HG02981 (cell line): ENCODE results near the gene REXO1.

Source experiments
- ATAC-seq: cut with Tn5 transposase; IDR thresholded peaks from one replicate; pipeline ENCODE4 v1.9.1; 2021; ENCODE audit warnings: mild to moderate bottlenecking, moderate library complexity; ENCODE audit not compliant: unreplicated experiment

The REXO1 gene

DNA sequence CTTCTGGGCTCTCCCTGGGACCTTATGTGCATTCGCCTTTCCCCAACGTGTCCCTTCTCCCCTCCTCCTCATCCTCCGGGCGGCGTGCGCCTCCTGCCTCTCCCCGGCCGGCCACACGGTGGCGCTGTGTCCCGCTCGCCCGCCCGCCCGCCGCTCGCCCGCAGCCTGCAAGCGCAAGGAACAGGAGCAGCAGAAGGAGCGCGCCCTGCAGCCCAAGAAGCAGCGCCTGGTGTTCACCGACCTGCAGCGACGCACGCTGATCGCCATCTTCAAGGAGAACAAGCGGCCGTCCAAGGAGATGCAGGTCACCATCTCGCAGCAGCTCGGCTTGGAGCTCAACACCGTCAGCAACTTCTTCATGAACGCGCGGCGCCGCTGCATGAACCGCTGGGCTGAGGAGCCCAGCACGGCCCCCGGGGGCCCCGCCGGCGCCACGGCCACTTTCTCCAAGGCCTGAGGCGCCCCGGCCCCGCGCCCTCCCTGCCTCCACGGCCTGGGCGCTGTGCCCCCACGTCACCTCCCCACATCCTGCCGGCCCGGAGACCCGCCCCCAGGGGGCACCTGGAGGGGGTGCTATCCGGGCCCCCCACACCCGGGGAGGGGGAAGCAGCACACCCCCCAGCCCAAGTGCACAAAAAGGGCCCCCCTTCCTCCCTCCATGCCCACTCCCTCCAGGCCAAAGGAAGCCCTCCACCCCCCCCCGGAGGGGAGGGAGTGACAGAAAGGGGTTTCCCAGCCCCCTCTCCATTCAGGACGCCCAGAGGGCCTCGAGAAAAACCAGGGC lies 73.1 kb downstream of the REXO1 start:
- ATAC-seq = no peak

DNA sequence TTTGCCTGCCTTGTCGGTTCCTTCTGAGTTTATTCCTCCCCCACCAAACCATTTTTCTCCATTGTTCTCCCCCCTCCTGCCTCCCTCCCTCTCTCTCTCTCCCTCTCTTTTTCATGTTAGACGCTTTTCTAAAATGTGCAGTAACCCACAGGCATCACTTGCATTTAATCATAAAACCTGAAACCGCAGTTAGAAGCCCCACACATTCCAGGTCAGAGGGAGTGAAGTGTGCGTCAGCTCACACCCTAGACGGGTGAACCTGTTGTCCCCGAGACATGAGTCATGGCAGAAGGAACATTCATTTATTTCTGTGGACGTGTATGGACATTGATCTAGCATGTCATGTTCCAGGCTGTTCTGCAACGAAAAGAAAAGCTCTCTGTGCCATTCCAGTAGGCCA lies 75.1 kb downstream of the REXO1 start:
- no peak for ATAC-seq

DNA sequence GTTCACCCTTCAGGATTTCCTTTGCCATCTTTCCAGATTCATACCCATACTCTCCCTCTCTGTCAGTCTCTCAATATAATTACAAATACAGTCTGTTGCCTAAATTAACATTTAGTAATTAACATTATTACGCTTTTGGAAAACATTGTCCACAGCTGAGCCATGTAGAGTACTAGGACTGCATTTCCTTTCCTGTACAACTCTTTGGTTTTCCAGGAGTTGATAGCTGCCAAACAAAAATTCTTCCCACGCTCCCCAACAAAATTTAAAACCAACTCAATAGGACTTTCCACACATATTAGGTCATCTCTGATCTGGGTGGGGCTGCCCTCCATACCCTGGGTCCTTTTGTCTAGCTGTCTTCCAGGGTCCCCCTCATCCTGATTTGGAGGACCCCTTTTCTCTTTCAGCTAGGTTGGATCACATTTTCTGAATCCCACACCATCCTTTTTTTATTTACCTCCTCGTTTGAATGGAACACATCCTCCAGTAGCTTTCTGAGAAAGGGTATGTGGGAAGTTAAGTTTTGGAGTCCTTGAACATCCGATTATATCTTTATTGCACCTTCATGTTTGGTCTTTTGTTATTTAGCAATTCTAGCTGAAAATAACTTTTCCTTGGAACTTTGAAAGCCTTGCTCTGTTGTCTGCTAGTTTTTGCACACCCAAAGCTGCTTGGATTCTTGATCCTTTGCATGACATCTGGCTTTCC lies 77.3 kb downstream of the REXO1 start:
- ATAC-seq = no peak

DNA sequence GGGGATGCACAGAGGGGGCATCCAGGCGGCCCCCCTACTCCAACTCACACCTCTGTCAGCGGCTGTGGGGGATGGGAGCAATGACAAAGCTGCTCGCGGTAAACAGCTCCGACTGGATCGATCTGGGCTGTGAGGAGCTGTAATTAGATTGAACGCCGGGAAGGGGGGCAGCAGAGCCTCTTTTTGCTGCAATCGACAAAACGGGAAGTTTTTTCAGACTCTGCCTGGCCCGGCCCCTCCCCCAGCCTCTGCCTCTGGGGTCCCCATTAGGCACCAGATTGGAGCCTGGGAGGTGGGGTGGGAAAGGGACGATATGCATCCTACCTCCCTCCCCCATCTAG lies 78.7 kb downstream of the REXO1 start:
- no peak for ATAC-seq

DNA sequence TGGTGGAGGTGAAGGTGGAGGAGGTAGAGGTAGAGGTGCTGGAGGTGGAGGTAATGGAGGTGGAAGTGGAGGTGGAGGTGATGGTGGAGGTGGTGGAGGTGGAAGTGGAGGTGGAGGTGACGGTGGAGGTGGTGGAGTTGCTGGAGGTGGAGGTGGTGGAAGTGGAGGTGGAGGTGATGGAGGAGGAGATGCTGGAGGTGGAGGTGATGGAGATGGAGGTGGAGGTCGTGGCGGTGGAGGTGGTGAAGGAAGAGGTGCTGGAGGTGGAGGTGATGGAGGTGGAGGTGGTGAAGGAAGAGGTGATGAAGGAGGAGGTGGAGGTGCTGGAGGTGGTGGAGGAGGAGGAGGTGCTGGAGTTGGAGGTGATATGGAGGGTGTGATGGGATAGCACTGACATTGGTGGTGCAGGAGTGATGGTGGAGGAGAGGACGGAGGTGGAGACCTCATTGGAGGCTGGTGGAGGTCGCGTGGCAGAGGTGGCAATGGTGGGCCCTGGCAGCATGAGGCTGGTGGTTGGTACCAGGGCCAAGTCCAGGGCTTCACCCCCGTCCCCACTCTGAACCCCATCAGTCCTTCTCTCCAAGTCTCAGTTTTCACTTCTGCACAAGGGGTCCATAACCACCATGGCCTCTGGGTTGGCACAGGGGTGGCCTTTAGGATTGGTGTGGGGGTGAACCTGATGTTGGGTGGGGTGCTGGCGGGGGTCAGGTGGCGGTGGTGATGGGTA lies 79.2 kb downstream of the REXO1 start:
- ATAC-seq = no peak

DNA sequence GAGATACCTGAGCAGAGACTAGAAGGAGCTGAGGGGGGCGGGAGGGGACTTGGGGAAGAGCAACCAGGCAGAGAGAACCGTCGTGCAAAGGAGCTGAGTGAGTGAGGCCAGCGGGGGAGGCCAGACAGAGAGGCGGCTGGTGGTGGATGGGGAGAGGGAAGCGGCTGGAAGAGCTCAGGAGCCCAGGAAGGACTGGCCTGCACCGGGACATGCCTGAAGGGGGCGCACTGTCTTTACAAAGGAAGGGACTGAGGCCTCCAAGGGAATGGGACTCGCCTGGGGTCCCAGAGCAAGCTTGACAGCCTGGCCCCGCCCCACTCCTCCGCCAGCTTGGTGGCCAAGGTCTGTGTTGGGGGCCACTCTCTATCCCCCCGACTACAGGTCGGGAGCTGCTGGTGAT lies 80.0 kb downstream of the REXO1 start:
- no peak for ATAC-seq

DNA sequence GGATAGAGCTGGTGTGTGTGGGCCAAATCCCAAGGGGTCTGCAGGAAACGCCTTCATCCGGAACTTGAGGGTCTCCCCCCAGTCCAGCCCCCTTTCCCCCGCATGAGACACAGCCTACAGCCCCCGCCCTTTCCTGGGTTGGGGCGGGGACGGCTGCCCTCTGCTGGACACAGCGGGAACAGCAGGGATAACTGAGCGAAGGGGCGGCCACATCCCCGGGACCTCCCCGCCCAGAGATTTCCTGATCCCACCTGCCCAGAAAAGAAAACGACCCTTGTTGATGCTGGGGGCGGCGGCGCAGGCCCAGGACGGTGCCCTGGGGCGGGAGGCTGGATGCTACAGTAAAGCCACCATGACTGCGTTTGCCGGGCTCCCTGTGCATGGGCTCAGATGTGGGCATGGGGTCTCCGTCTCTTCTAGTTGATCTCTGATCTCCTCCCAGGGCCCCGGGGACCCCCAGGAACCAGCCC lies 80.8 kb downstream of the REXO1 start:
- no peak for ATAC-seq

DNA sequence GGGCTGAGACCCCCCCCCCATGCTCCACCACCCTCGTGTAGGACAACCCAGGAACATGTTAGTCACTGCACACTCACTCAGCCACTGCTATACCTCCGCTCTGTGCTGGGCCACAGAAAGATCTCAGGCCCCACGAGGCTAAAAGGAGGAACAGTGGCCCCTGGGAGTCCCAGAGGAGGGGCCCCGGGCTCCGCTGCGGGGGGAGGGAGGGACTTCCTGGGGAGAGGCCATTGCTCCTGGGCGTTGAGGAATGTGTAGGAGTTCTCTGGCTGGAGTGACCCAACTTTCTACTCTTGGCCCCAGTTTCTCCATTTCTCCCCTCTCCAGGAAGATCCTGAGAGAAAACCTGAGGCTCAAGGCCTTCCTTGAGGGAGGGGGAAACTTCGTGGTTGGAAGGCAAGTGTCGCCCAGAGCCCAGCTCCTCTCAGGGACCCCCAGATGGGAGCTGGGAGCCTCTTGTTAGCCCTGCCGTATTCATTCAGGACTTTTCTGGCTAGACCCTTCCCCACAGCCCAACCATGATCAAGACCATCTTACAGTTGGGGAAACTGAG lies 81.4 kb downstream of the REXO1 start:
- no peak for ATAC-seq

DNA sequence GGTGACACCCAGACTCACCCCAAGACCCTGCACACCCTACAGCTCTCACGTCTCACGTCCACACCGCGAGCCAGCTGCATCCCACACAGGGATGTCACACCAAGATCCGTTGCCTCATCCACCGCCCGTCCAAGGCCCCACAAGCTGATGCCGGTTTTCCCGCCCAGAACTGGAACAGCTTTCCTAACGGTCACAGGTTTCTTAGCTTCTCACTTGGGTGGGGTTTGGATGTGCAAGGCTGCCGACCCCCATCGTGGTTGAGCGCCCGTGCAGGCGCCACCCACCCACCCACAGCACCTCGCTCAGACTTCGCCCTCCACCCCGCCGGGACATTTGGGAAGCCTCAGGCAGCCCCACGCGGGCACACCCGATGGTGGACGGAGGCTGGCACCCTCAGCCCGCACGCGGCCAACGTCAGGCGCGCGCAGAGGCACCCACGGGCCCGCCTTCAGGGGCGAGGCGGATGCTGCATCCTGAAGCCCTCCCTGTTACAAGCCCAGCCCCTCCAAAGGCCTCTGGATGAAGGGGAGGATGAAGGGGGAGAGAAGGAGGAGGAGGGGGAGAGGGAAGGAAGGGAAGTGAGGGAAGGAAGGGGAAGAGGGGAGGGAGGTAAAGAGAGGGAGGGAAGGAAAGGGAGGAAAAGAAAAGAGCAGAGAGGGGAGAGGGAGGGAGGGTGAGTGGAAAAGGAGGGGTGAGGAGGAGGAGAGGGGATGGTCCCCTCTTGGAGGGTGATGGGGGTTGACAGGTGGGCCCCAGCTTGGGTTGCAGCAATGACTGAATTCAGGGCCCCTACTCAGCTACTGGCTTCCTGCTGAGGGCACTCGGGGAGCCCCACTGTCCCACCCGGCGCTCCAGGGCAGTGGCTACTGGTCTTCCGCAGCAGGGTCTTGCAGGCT lies 82.1 kb downstream of the REXO1 start:
- no peak for ATAC-seq
